ENCODE measurements around the gene NSMCE1. TPM values are rescaled to one million over a fixed set of nuclear protein-coding genes. Genes with fewer than 3 reads are reported as not detected.

NSMCE1 gene
- total RNA-seq, 1 donor from 2014 or later: 21.0 TPM

DNA sequence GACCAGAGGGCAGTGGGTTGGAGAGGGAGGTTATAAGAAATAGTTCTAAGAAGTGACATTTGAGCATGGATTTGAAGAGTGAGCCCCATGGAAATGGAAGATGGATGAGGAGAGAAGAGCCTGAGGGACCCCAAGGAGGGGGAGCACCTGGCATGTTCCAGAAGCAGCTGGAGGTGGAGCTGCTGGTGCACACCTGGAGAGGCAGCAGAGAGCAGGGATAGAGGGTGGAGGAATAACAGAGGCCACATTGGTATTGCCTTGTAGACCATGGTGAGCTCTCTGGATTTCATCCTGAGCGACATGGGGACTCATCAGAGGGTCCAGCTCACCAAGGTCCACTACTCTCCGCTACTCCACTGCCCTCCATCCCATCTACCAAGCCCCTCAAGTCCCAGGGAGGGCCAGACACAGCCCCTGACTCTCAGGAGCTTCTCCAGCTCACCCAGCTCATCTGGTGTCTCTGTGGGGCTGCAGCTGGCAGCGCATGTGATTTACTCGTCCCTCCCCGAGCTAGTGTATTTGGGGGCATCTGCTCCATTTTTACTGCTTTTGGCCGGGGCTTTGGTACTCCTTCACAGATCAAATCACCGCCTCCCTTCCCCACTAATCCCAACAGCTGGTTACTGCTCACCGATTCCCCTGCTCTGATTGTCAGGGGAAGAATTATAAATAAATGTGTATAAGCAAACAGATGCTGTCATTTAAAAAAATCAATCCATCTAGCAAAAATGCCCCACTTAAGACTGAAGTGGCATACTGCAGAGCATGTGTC is 87.4 kb downstream of the NSMCE1 start:
- peaks cover 12% of the 10 kb centered on the region for H3K4me1 Mint-ChIP-seq (ENCODE audit: unreplicated experiment)
- no peaks in the 10 kb centered on the region for H3K9me3 Mint-ChIP-seq (ENCODE audit: unreplicated experiment)
- no peaks in the 10 kb centered on the region for H3K36me3 Mint-ChIP-seq (ENCODE audit: low read depth, unreplicated experiment)
- TF ChIP-seq, protein P1, sequence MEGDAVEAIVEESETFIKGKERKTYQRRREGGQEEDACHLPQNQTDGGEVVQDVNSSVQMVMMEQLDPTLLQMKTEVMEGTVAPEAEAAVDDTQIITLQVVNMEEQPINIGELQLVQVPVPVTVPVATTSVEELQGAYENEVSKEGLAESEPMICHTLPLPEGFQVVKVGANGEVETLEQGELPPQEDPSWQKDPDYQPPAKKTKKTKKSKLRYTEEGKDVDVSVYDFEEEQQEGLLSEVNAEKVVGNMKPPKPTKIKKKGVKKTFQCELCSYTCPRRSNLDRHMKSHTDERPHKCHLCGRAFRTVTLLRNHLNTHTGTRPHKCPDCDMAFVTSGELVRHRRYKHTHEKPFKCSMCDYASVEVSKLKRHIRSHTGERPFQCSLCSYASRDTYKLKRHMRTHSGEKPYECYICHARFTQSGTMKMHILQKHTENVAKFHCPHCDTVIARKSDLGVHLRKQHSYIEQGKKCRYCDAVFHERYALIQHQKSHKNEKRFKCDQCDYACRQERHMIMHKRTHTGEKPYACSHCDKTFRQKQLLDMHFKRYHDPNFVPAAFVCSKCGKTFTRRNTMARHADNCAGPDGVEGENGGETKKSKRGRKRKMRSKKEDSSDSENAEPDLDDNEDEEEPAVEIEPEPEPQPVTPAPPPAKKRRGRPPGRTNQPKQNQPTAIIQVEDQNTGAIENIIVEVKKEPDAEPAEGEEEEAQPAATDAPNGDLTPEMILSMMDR (IDR thresholded peaks at IDR 0.05; ENCODE audit: unreplicated experiment): no peak
- DNase-seq (ENCODE audit: low spot score): no peak
- H3K27me3 Mint-ChIP-seq (ENCODE audit: unreplicated experiment): peaks cover 4% of the 10 kb centered on the region
- H3K4me3 Mint-ChIP-seq (ENCODE audit: unreplicated experiment): no peak overlapping the region
- H3K27ac Mint-ChIP-seq (ENCODE audit: unreplicated experiment): no peak overlapping the region

DNA sequence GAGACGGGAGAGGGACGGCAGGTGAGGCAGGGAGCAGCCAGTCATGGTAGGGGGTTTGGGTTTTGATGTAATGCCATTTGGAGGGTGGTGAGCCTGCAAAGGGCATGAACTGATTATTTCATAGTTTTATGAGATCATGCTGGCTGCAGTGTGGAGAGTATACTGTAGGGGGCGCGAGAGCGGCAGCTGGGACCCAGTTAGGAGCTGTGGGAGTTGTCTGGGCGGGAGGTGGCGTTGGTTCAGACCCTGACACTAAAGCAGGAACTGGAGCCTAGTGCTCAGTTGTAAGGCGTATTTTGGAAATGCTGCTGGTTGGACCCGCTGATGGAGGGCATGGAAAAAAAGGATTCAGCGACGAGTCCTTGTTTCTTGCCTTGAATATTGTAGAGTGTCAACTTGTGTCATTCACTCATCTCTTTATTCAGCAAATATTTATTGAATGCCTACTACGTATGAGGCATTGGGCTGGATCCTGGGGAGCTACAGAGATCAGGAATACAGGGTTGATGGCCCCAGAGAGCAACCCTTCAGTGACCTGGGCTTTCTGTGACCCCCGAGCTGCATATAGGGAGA is 89.0 kb downstream of the NSMCE1 start:
- Mint-ChIP-seq H3K9me3 (ENCODE audit: unreplicated experiment) (no peaks in the 10 kb centered on the region), H3K4me3 (ENCODE audit: unreplicated experiment) (peak overlapping the region; percentile 39), H3K36me3 (ENCODE audit: low read depth, unreplicated experiment) (no peaks in the 10 kb centered on the region), H3K27ac (ENCODE audit: unreplicated experiment) (peak overlapping the region; percentile 70), H3K4me1 (ENCODE audit: unreplicated experiment) (peaks cover 12% of the 10 kb centered on the region), H3K27me3 (ENCODE audit: unreplicated experiment) (peaks cover 4% of the 10 kb centered on the region)
- peak; percentile 81 for DNase-seq (ENCODE audit: low spot score)
- TF ChIP-seq, protein P1 (IDR thresholded peaks at IDR 0.05; ENCODE audit: unreplicated experiment): peak; percentile 80

DNA sequence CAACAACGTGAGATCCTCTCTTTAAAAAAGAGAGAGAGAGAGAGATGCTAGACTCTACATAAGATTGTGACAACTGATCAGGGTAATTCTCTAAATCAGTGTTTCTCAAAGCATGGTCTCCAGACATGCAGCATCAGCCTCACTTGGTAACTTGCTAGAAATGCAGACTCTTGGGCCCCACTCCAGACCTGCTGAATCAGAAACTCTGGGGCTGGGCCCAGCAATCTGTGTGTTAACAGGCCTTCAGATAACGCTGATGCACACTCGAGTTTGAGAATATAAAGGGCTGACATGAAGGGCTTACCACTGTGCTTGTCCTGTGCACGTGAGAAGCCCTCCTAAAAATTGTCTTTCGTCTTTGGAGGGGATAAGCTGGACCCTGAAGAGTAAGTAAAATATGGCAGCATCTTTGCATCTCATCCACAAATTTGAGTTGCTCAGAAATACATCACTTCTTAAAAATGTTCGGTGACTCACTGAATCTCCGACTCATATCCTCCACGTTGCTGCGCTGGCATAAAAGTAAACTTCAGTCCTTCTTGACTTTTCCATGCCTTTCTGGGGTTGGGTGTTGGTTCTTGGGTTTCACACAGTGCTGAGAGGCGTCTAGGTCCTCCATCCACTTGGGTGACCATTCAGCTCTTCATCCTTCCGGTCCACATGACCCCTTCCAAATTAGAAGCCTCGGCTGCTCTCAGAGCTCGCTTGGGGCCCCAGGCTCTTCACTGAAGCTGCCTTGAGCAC is 91.4 kb downstream of the NSMCE1 start:
- no peak for DNase-seq (ENCODE audit: low spot score)
- TF ChIP-seq, protein P1 (IDR thresholded peaks at IDR 0.05; ENCODE audit: unreplicated experiment): no peak
- Mint-ChIP-seq H3K4me3 (ENCODE audit: unreplicated experiment) (no peak overlapping the region), H3K4me1 (ENCODE audit: unreplicated experiment) (peaks cover 12% of the 10 kb centered on the region), H3K9me3 (ENCODE audit: unreplicated experiment) (peaks cover under 1% of the 10 kb centered on the region), H3K36me3 (ENCODE audit: low read depth, unreplicated experiment) (no peaks in the 10 kb centered on the region), H3K27me3 (ENCODE audit: unreplicated experiment) (peaks cover 4% of the 10 kb centered on the region), H3K27ac (ENCODE audit: unreplicated experiment) (no peak overlapping the region)

DNA sequence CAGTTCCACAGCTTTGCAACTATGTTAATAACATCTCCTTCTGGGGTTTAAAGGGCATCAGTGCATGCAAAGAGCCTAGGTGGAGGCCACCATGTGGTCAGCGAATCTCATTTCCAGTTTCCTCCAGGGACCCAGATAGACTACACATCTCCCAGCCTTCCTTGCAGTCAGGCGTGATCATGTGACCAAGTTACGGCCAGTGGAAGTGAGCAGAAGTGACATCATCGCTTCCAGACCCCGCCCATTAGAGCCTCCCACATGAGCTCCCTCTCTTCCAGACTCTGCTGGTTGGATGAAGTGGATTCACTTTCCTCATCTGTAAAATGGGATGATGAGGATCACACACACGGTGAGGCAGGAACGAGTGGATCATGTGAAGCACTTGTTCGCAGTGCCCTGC is 92.7 kb downstream of the NSMCE1 start:
- TF ChIP-seq, protein P1 (IDR thresholded peaks at IDR 0.05; ENCODE audit: unreplicated experiment): no peak
- H3K9me3 Mint-ChIP-seq (ENCODE audit: unreplicated experiment): peaks cover 5% of the 10 kb centered on the region
- no peaks in the 10 kb centered on the region for H3K36me3 Mint-ChIP-seq (ENCODE audit: low read depth, unreplicated experiment)
- no peak for DNase-seq (ENCODE audit: low spot score)
- H3K27me3 Mint-ChIP-seq (ENCODE audit: unreplicated experiment): peaks cover 4% of the 10 kb centered on the region
- H3K27ac Mint-ChIP-seq (ENCODE audit: unreplicated experiment): no peak overlapping the region
- no peak overlapping the region for H3K4me3 Mint-ChIP-seq (ENCODE audit: unreplicated experiment)
- H3K4me1 Mint-ChIP-seq (ENCODE audit: unreplicated experiment): peaks cover 12% of the 10 kb centered on the region

Other genes with a start within 250 kb of the NSMCE1 start
- not detected for gene C16orf82, start 201.8 kb downstream of the NSMCE1 start, total RNA-seq (ENCODE audit: unreplicated experiment)
- 5.7 TPM for gene KDM8, start 65.2 kb downstream of the NSMCE1 start, total RNA-seq (ENCODE audit: unreplicated experiment)
- 45.7 TPM for gene IL4R, start 45.2 kb upstream of the NSMCE1 start, total RNA-seq (ENCODE audit: unreplicated experiment)
- gene IL21R, start 133.4 kb upstream of the NSMCE1 start, total RNA-seq (ENCODE audit: unreplicated experiment): not detected